RWPE1 (cell line): ENCODE data around the gene HMOX1.
A peak's percentile ranks its signal among the peaks of the same experiment; 100 is the strongest.

Experiments
- CTCF ChIA-PET: fragments of 350-600 bp; sonication (Branson Sonifier 250); formaldehyde crosslinking; extraction: SDS; loops from one replicate; lab custom pipeline; 2021; lab: Yijun Ruan, JAX
- POLR2A ChIA-PET: fragments of 400-600 bp; formaldehyde crosslinking; extraction: SDS; loops from one replicate; lab custom pipeline; 2020; ENCODE audit warnings: antibody characterized with exemption; ENCODE audit not compliant: low non-redundant PET; lab: Yijun Ruan, JAX
- DNase-seq: peaks from one replicate; pipeline ENCODE4 v3.0.0; 2012; ENCODE audit warnings: low spot score
- H3K27ac ChIP-seq: fragments of 450-650 bp; 2 replicates; pipeline ENCODE4 v1.5.1; 2017
- CTCF ChIP-seq: fragments of 450-650 bp; conservative IDR thresholded peaks from 2 replicates; pipeline ENCODE4 v1.5.1; 2017; ENCODE audit warnings: low read depth, mild to moderate bottlenecking

The HMOX1 gene

GRCh38 chr22:35399678-35400500 lies 19.0 kb downstream of the HMOX1 start, which contains the start of gene MCM5:
Gene MCM5, plus strand, starts transcription at chr22:35400140. Its CDS starts 299 bp downstream, at chr22:35400439.
- TF ChIP-seq CTCF, result no peak
- POLR2A ChIA-PET, result no interaction called here
- peak within 1 kb of the TSS; percentile 82 for H3K27ac ChIP-seq
- peak; percentile 98 for DNase-seq
- CTCF ChIA-PET, result interaction anchor here (0.7 kb wide), 1 partner anchor 13 kb away, joined by 3 read pairs; no protein-coding TSS in a partner anchor

DNA sequence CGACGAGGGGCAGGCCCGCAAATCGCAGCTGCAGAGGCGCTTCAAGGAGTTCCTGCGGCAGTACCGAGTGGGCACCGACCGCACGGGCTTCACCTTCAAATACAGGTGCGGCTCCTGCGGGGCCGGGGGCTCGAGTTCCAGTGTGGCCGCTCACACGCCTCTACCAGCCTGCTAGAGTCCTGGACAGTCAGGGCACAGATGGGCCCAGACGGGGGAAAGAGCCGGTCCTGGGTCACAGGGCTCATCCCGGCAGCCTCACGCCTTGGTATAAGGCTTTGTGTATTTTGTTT lies 19.6 kb downstream of the HMOX1 start:
- POLR2A ChIA-PET, result no interaction called here
- TF ChIP-seq CTCF, result no peak
- H3K27ac ChIP-seq, result peak overlapping the region; percentile 82
- CTCF ChIA-PET, result interaction anchor here (0.7 kb wide), 1 partner anchor 13 kb away, joined by 3 read pairs; no protein-coding TSS in a partner anchor
- no peak for DNase-seq

GRCh38 chr22:35401863-35402262 lies 21.0 kb downstream of the HMOX1 start:
- DNase-seq, result no peak
- peak overlapping the region; percentile 82 for H3K27ac ChIP-seq
- no peak for TF ChIP-seq CTCF
- POLR2A ChIA-PET, result no interaction called here
- CTCF ChIA-PET, result no interaction called here

DNA sequence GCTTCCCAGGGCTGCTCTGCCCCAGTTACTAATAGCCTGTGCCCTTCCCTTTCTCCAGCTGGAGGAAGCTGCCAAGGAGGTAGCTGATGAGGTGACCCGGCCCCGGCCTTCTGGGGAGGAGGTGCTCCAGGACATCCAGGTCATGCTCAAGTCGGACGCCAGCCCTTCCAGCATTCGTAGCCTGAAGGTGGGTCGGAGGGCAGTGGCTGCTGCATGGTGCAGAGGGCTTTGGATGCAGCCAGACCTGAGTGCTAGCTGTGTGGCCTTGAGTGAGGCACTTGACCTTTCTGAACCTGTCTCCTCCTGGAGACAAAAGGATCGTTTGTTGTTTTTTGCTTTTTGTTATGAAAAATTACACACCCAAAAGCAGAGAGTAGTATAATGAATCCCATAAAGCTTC lies 22.5 kb downstream of the HMOX1 start:
- ChIA-PET POLR2A (no interaction called here), CTCF (interaction anchor here (0.6 kb wide), 1 partner anchor 106 kb away, joined by 3 read pairs; no protein-coding TSS in a partner anchor)
- TF ChIP-seq CTCF, result no peak
- H3K27ac ChIP-seq, result peak overlapping the region; percentile 82
- no peak for DNase-seq

- CTCF ChIA-PET, result interaction anchor here (0.6 kb wide), 2 partner anchors 53 to 105 kb away, joined by 3 read pairs; no protein-coding TSS in a partner anchor
- POLR2A ChIA-PET, result no interaction called here
- no peak overlapping the region for H3K27ac ChIP-seq
- DNase-seq, result no peak
- no peak for TF ChIP-seq CTCF
Observed at GRCh38 chr22:35404176-35404575, 23.3 kb downstream of the HMOX1 start.

DNA sequence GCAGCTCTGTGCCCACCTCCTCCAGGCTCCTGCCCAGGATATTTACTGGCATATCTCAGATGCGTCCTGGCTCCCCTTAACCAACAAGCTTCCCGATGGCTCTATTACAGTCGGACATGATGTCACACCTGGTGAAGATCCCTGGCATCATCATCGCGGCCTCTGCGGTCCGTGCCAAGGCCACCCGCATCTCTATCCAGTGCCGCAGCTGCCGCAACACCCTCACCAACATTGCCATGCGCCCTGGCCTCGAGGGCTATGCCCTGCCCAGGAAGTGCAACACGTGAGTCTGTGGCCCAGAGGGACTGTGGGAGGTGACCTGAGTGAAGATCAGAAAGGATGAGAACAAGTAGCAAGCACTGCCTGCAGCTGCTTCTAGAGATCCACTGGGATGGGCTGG lies 25.5 kb downstream of the HMOX1 start:
- no peak for DNase-seq
- POLR2A ChIA-PET, result interaction anchor here (0.8 kb wide), 1 partner anchor 8 kb away, joined by 4 read pairs; no protein-coding TSS in a partner anchor

More for the DNA sequence above, 25.5 kb downstream of the HMOX1 start:
- TF ChIP-seq CTCF, result no peak
- 0 out of 2 replicates have a peak overlapping the region, but pooled peaks have one; percentile 1 for H3K27ac ChIP-seq
- CTCF ChIA-PET, result no interaction called here
